ENCODE measurements around the gene SCGN.

SCGN gene

DNA sequence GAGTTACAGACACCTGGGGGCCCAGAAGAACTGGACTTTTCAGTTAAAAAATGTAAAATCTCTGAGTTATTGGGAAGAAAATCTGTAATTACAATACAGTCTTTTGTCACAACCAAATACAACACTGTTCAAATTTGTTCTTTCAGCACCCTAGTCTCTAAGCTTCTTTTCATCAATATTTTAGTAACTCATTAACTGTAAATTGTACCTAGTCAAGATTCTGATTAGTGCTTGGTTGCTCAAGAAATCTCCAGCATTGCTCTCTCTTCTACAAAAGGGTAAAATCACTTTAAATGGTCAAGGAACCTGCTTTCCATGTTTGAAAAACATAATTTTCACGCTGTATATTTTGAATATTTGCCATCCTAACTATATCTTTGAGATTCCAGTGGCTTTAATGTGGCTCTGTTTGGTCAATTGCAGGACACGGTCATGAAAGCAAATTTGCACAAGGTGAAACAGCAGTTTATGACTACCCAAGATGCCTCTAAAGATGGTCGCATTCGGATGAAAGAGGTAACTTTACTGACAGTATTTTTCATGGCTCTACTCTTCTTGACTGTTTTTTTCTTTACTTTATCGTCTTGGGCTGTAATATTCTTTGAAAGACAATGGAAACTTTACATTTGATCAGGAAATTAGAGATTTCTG, 9.2 kb downstream of the SCGN start:
- H2BK5ac ChIP-seq (ENCODE audit: low read depth, low read length, poor library complexity, severe bottlenecking) = no peak overlapping the region
- WGBS = 75% methylated on average over 1 of the region's 5 CpGs
- H2BK15ac ChIP-seq (ENCODE audit: low read depth, poor library complexity, severe bottlenecking) = no peak overlapping the region

DNA sequence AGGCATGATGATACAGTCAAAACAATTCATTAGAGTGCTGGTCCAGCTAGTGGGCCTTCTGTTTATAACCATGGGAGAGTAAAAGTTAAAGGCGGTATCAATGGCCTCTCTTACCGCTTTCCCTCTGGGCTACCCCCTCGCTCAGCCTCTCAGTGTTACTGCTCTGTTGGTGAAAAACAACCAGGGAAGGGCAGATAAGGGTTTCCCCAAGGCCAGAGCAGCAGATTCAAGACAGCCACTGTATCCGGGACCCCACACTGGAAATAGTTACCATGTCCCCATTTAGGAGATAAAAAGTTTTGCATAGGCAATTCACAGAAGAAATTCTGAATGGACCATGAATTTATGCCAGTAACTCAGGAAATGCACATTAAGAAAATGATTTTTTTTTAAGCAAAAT, 13.4 kb downstream of the SCGN start:
- H4K8ac ChIP-seq (ENCODE audit: low read length) = no peak overlapping the region
- no peak overlapping the region for H2AFZ ChIP-seq (ENCODE audit: low read depth, low read length)
- H2BK15ac ChIP-seq (ENCODE audit: low read depth, poor library complexity, severe bottlenecking) = no peak overlapping the region
- peaks cover 0 to 6% of the 10 kb centered on the region in 2 experiments for H3K27me3 ChIP-seq (ENCODE audit: control insufficient read depth in 1 of 2, insufficient read depth in 1 of 2, low read length in 2 of 2)
- H3K4ac ChIP-seq (ENCODE audit: low read depth in 1 of 2, low read length in 2 of 2) = no peak overlapping the region
- no peak overlapping the region for H3K4me3 ChIP-seq (ENCODE audit: insufficient read depth in 1 of 2, low read depth in 1 of 2, low read length in 2 of 2)
- H2BK5ac ChIP-seq (ENCODE audit: low read depth, low read length, poor library complexity, severe bottlenecking) = no peak overlapping the region
- no peak overlapping the region for H3K9ac ChIP-seq (ENCODE audit: low read length)
- H3K27ac ChIP-seq (ENCODE audit: low read length, poor library complexity, severe bottlenecking) = no peak overlapping the region
- H3K23ac ChIP-seq (ENCODE audit: low read length in 2 of 2) = no peak overlapping the region
- H3K36me3 ChIP-seq (ENCODE audit: control insufficient read depth in 1 of 2, insufficient read depth in 2 of 2, low read depth in 1 of 2, low read length in 2 of 2) = no peaks in the 10 kb centered on the region
- no peak overlapping the region for H2AK5ac ChIP-seq (ENCODE audit: low read length, severe bottlenecking)
- H3K79me1 ChIP-seq (replicated peaks; ENCODE audit: low read length, poor library complexity, severe bottlenecking) = no peaks in the 10 kb centered on the region
- H2BK12ac ChIP-seq (ENCODE audit: low read length in 2 of 2) = no peak overlapping the region
- H3K14ac ChIP-seq (ENCODE audit: low read length in 2 of 2) = no peak overlapping the region
- DNase-seq = no peak
- H3K4me1 ChIP-seq (ENCODE audit: control insufficient read depth, insufficient read depth, low read depth, low read length) = no peaks in the 10 kb centered on the region
- no peak overlapping the region for H3K4me2 ChIP-seq (ENCODE audit: low read length, poor library complexity, severe bottlenecking)
- WGBS = 92% methylated on average over 4 of the region's 4 CpGs
- no peak overlapping the region for H3K18ac ChIP-seq (ENCODE audit: low read depth in 1 of 2, low read length in 2 of 2)
- H2BK120ac ChIP-seq (ENCODE audit: low read depth, low read length) = no peak overlapping the region
- no peaks in the 10 kb centered on the region for H3K9me3 ChIP-seq (ENCODE audit: control insufficient read depth, low read length)
- H4K91ac ChIP-seq (ENCODE audit: low read length) = no peak overlapping the region

More for the DNA sequence above, 9.2 kb downstream of the SCGN start:
- H3K9me3 ChIP-seq (ENCODE audit: control insufficient read depth, low read length) = no peaks in the 10 kb centered on the region
- H4K91ac ChIP-seq (ENCODE audit: low read length) = no peak overlapping the region
- H3K4ac ChIP-seq (ENCODE audit: low read depth in 1 of 2, low read length in 2 of 2) = no peak overlapping the region
- H2BK120ac ChIP-seq (ENCODE audit: low read depth, low read length) = no peak overlapping the region
- H3K4me2 ChIP-seq (ENCODE audit: low read length, poor library complexity, severe bottlenecking) = no peak overlapping the region
- peaks cover 4 to 6% of the 10 kb centered on the region in 2 experiments for H3K27me3 ChIP-seq (ENCODE audit: control insufficient read depth in 1 of 2, insufficient read depth in 1 of 2, low read length in 2 of 2)
- no peak overlapping the region for H3K27ac ChIP-seq (ENCODE audit: low read length, poor library complexity, severe bottlenecking)
- H3K4me3 ChIP-seq (ENCODE audit: insufficient read depth in 1 of 2, low read depth in 1 of 2, low read length in 2 of 2) = no peak overlapping the region
- H2BK12ac ChIP-seq (ENCODE audit: low read length in 2 of 2) = no peak overlapping the region
- H3K79me1 ChIP-seq (replicated peaks; ENCODE audit: low read length, poor library complexity, severe bottlenecking) = no peaks in the 10 kb centered on the region
- DNase-seq = no peak
- no peak overlapping the region for H3K23ac ChIP-seq (ENCODE audit: low read length in 2 of 2)
- no peak overlapping the region for H2AK5ac ChIP-seq (ENCODE audit: low read length, severe bottlenecking)
- no peak overlapping the region for H2AFZ ChIP-seq (ENCODE audit: low read depth, low read length)
- no peak overlapping the region for H4K8ac ChIP-seq (ENCODE audit: low read length)
- H3K36me3 ChIP-seq (ENCODE audit: control insufficient read depth in 1 of 2, insufficient read depth in 2 of 2, low read depth in 1 of 2, low read length in 2 of 2) = no peaks in the 10 kb centered on the region
- H3K4me1 ChIP-seq (ENCODE audit: control insufficient read depth, insufficient read depth, low read depth, low read length) = no peaks in the 10 kb centered on the region
- H3K18ac ChIP-seq (ENCODE audit: low read depth in 1 of 2, low read length in 2 of 2) = no peak overlapping the region
- H3K14ac ChIP-seq (ENCODE audit: low read length in 2 of 2) = no peak overlapping the region
- no peak overlapping the region for H3K9ac ChIP-seq (ENCODE audit: low read length)

DNA sequence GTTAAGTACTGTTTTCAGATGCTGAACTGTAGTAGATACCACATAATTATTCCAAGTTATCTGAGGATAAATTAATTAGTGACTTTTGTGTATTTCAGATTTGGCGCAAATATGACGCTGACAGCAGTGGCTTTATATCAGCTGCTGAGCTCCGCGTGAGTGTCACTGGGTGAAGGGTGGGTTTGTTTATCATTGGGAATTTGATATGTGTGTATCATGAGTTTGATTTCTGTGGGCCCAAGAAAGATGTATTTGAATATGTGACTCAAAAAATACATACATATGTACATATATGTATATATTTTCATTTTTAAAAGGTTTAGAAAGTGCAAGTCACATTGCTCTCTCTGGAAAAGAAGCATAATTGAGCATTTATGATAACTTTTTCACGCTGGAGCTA, 17.4 kb downstream of the SCGN start:
- Histone ChIP-seq H3K4ac (ENCODE audit: low read depth in 1 of 2, low read length in 2 of 2) (no peak overlapping the region), H4K8ac (ENCODE audit: low read length) (no peak overlapping the region), H4K91ac (ENCODE audit: low read length) (no peak overlapping the region), H3K36me3 (ENCODE audit: control insufficient read depth in 1 of 2, insufficient read depth in 2 of 2, low read depth in 1 of 2, low read length in 2 of 2) (no peaks in the 10 kb centered on the region), H3K18ac (ENCODE audit: low read depth in 1 of 2, low read length in 2 of 2) (no peak overlapping the region), H3K9ac (ENCODE audit: low read length) (no peak overlapping the region), H2BK12ac (ENCODE audit: low read length in 2 of 2) (no peak overlapping the region), H2BK120ac (ENCODE audit: low read depth, low read length) (no peak overlapping the region), H2AFZ (ENCODE audit: low read depth, low read length) (no peak overlapping the region), H3K9me3 (ENCODE audit: control insufficient read depth, low read length) (no peaks in the 10 kb centered on the region), H3K79me1 (replicated peaks; ENCODE audit: low read length, poor library complexity, severe bottlenecking) (no peaks in the 10 kb centered on the region), H3K23ac (ENCODE audit: low read length in 2 of 2) (no peak overlapping the region), H2BK15ac (ENCODE audit: low read depth, poor library complexity, severe bottlenecking) (no peak overlapping the region), H3K4me3 (ENCODE audit: insufficient read depth in 1 of 2, low read depth in 1 of 2, low read length in 2 of 2) (no peak overlapping the region), H2BK5ac (ENCODE audit: low read depth, low read length, poor library complexity, severe bottlenecking) (no peak overlapping the region), H2AK5ac (ENCODE audit: low read length, severe bottlenecking) (no peak overlapping the region), H3K4me2 (ENCODE audit: low read length, poor library complexity, severe bottlenecking) (no peak overlapping the region), H3K27ac (ENCODE audit: low read length, poor library complexity, severe bottlenecking) (no peak overlapping the region), H3K14ac (ENCODE audit: low read length in 2 of 2) (no peak overlapping the region), H3K27me3 (ENCODE audit: control insufficient read depth in 1 of 2, insufficient read depth in 1 of 2, low read length in 2 of 2) (peaks cover 16 to 20% of the 10 kb centered on the region in 2 experiments), H3K4me1 (ENCODE audit: control insufficient read depth, insufficient read depth, low read depth, low read length) (no peaks in the 10 kb centered on the region)
- DNase-seq = no peak
- WGBS = 90% methylated on average over 5 of the region's 5 CpGs

DNA sequence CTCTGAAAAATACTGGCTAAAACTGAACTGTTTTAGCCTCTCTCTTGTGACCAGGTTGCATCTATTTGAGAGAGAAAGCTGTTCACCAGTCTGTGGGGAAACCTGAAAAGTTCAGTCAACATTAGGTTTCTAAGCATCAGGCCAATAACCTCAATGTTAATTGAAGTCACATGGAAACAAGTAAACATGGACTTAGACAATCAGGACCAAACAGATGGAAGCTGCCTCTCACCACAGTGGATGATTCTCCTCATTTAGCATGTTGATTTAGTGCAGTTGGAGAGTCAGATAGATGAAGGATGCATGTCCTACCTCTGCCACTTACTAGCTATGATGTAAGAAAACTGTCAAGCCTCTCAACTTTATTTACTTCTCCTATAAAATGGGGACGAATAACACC, 18.2 kb downstream of the SCGN start:
- H2BK120ac ChIP-seq (ENCODE audit: low read depth, low read length) = no peak overlapping the region
- H3K9me3 ChIP-seq (ENCODE audit: control insufficient read depth, low read length) = no peaks in the 10 kb centered on the region
- H3K18ac ChIP-seq (ENCODE audit: low read depth in 1 of 2, low read length in 2 of 2) = no peak overlapping the region
- peaks cover 14 to 17% of the 10 kb centered on the region in 2 experiments for H3K27me3 ChIP-seq (ENCODE audit: control insufficient read depth in 1 of 2, insufficient read depth in 1 of 2, low read length in 2 of 2)
- H3K36me3 ChIP-seq (ENCODE audit: control insufficient read depth in 1 of 2, insufficient read depth in 2 of 2, low read depth in 1 of 2, low read length in 2 of 2) = no peaks in the 10 kb centered on the region
- no peak overlapping the region for H2BK15ac ChIP-seq (ENCODE audit: low read depth, poor library complexity, severe bottlenecking)
- H3K27ac ChIP-seq (ENCODE audit: low read length, poor library complexity, severe bottlenecking) = no peak overlapping the region
- H3K4me2 ChIP-seq (ENCODE audit: low read length, poor library complexity, severe bottlenecking) = no peak overlapping the region
- H4K91ac ChIP-seq (ENCODE audit: low read length) = no peak overlapping the region
- no peak overlapping the region for H3K9ac ChIP-seq (ENCODE audit: low read length)
- H3K4ac ChIP-seq (ENCODE audit: low read depth in 1 of 2, low read length in 2 of 2) = no peak overlapping the region
- H2BK5ac ChIP-seq (ENCODE audit: low read depth, low read length, poor library complexity, severe bottlenecking) = no peak overlapping the region
- no peak overlapping the region for H3K14ac ChIP-seq (ENCODE audit: low read length in 2 of 2)
- H3K4me1 ChIP-seq (ENCODE audit: control insufficient read depth, insufficient read depth, low read depth, low read length) = no peaks in the 10 kb centered on the region
- no peak overlapping the region for H3K4me3 ChIP-seq (ENCODE audit: insufficient read depth in 1 of 2, low read depth in 1 of 2, low read length in 2 of 2)
- no peak overlapping the region for H3K23ac ChIP-seq (ENCODE audit: low read length in 2 of 2)
- H2AFZ ChIP-seq (ENCODE audit: low read depth, low read length) = no peak overlapping the region
- DNase-seq = no peak
- H3K79me1 ChIP-seq (replicated peaks; ENCODE audit: low read length, poor library complexity, severe bottlenecking) = no peaks in the 10 kb centered on the region
- no peak overlapping the region for H2BK12ac ChIP-seq (ENCODE audit: low read length in 2 of 2)
- no CpG with 5 or more reads among the region's 1 CpG for WGBS
- no peak overlapping the region for H4K8ac ChIP-seq (ENCODE audit: low read length)
- H2AK5ac ChIP-seq (ENCODE audit: low read length, severe bottlenecking) = no peak overlapping the region
